ENCODE results near the gene LAMA5. TPM values are rescaled to one million over a fixed set of nuclear protein-coding genes. Genes with fewer than 3 reads are reported as not detected.

The LAMA5 gene
- total and polyA plus RNA-seq, 2 of the 8 experiments (the other 6 are each of a cell fraction or from before 2014, with no cell fraction given): 34.4 to 225 TPM

DNA sequence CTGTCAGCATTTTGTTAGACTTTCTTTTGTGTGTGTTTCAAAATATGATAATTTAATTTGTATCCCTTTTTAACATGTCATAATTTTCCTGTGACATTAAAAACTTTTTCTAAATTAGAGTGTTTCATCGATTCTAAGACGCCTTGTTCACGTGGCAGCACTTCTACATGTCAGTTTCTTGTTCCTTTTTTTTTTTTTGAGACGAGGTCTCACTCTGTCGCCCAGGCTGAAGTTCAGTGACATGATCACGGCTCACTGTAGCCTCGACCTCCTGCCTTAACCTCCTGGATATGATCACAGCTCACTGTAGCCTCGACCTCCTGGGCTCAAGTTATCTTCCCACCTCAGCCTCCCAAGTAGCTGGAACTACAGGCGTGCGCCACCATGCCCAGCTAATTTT is 91.9 kb downstream of the LAMA5 start:
- H3K4me2 ChIP-seq (ENCODE audit: insufficient read depth in 1 of 2, low read depth in 2 of 2, low read length in 2 of 2): no peak overlapping the region
- no peak overlapping the region for H2BK5ac ChIP-seq (ENCODE audit: low read depth, low read length)
- no peak overlapping the region for H3K14ac ChIP-seq (ENCODE audit: insufficient read length)
- H3K9ac ChIP-seq (replicated peaks in 1 of 4; ENCODE audit: extremely low read depth in 1 of 4, low read depth in 3 of 4, low read length in 3 of 4): no peak overlapping the region
- no peak overlapping the region for H2AK5ac ChIP-seq (ENCODE audit: low read depth, low read length)
- H4K8ac ChIP-seq (ENCODE audit: extremely low read depth, insufficient read depth, low read length): no peak overlapping the region
- H3K56ac ChIP-seq (replicated peaks; ENCODE audit: insufficient read length, low read depth, low read length): no peak overlapping the region
- no peak overlapping the region for H3K18ac ChIP-seq (ENCODE audit: extremely low read depth, low read length)
- 93% methylated on average over 9 of the region's 10 CpGs; no CpG with 5 or more reads in 1 of the 2 experiments for WGBS, 2 experiments (ENCODE audit: extremely low coverage in 1 of 2, insufficient coverage in 1 of 2, insufficient read length in 1 of 2, insufficient replicate concordance in 2 of 2, low coverage in 1 of 2, low lambda C conversion rate in 2 of 2, missing lambda C conversion rate in 1 of 2)
- H3K79me1 ChIP-seq (ENCODE audit: low read depth, low read length): no peaks in the 10 kb centered on the region
- no peak for FAIRE-seq
- H3K36me3 ChIP-seq (ENCODE audit: control insufficient read depth in 2 of 4, insufficient read depth in 4 of 4, low read length in 3 of 4): peaks cover 3 to 21% (median 12%) of the 10 kb centered on the region in 4 experiments; a peak in 5 of 8 replicates
- ChIA-PET POLR2A (ENCODE audit: partially characterized antibody) (no interaction called here), CTCF (ENCODE audit: partially characterized antibody) (interaction anchor here (1.6 kb wide), 1 partner anchor 20 kb away, joined by 4 read pairs; no protein-coding TSS in a partner anchor)
- H3K23me2 ChIP-seq (ENCODE audit: low read depth, low read length): peaks cover 3% of the 10 kb centered on the region; the same call in 1 of the 2 replicates
- no peak overlapping the region for H2AFZ ChIP-seq (ENCODE audit: low read length)
- H4K91ac ChIP-seq (replicated peaks; ENCODE audit: insufficient read length, low read length): no peak overlapping the region
- no peak overlapping the region for H3K4me3 ChIP-seq (ENCODE audit: extremely low read depth in 1 of 4, insufficient read depth in 2 of 4, low read depth in 3 of 4, low read length in 4 of 4)
- H3K4ac ChIP-seq (replicated peaks; ENCODE audit: insufficient read length, low read depth, low read length): no peak overlapping the region
- H4K5ac ChIP-seq (ENCODE audit: insufficient read length, low read depth, low read length): no peak overlapping the region
- H3K79me2 ChIP-seq (ENCODE audit: control insufficient read depth in 1 of 2, insufficient read depth in 2 of 2, low read length in 2 of 2): no peaks in the 10 kb centered on the region
- no peak overlapping the region for H2BK120ac ChIP-seq (replicated peaks; ENCODE audit: low read depth, low read length)
- H4K20me1 ChIP-seq (replicated peaks in 1 of 2; ENCODE audit: control insufficient read depth in 1 of 2, insufficient read depth in 2 of 2, low read length in 2 of 2): peaks cover 5 to 10% of the 10 kb centered on the region in 2 experiments
- H3K23ac ChIP-seq (ENCODE audit: insufficient read length): no peak overlapping the region
- H3K27ac ChIP-seq (ENCODE audit: low read depth, low read length): no peak overlapping the region
- DNase-seq (ENCODE audit: low read depth in 1 of 2, low spot score in 2 of 2): no peak
- no peaks in the 10 kb centered on the region for H3K27me3 ChIP-seq (replicated peaks in 1 of 4; ENCODE audit: control insufficient read depth in 3 of 4, extremely low read depth in 1 of 4, insufficient read depth in 3 of 4, low read length in 3 of 4)
- H3K9me3 ChIP-seq (ENCODE audit: insufficient read depth in 2 of 2, low read depth in 1 of 2, low read length in 1 of 2): no peaks in the 10 kb centered on the region
- no peak overlapping the region for H2BK12ac ChIP-seq (ENCODE audit: low read depth, low read length)
- H3K4me1 ChIP-seq (replicated peaks in 1 of 4; ENCODE audit: control insufficient read depth in 3 of 4, insufficient read depth in 4 of 4, low read length in 3 of 4): no peaks in the 10 kb centered on the region
- H2BK15ac ChIP-seq (ENCODE audit: low read length): no peak overlapping the region
- H2BK20ac ChIP-seq (ENCODE audit: low read length): no peak overlapping the region
- TF ChIP-seq SRF (IDR thresholded peaks at IDR 0.05; ENCODE audit: low read depth, low read length) (no peak), RAD21 (IDR thresholded peaks at IDR 0.05 in 1 of 2, conservative IDR thresholded peaks at IDR 0.05 in 1 of 2; ENCODE audit: low read depth in 2 of 2, low read length in 2 of 2) (no peak), EZH2 (IDR thresholded peaks at IDR 0.05; ENCODE audit: low read depth, low read length, severe bottlenecking) (no peak), MAFK (IDR thresholded peaks at IDR 0.05; ENCODE audit: low read depth, low read length) (no peak), KDM5A (IDR thresholded peaks at IDR 0.05; ENCODE audit: low read length) (no peak), BRCA1 (IDR thresholded peaks at IDR 0.05; ENCODE audit: low read depth, low read length) (no peak), RFX5 (IDR thresholded peaks at IDR 0.05; ENCODE audit: borderline replicate concordance, low read depth, low read length) (no peak), RBBP5 (IDR thresholded peaks at IDR 0.05; ENCODE audit: borderline replicate concordance, low read depth, low read length) (no peak), ASH2L (IDR thresholded peaks at IDR 0.05; ENCODE audit: low read length) (no peak), SIX5 (IDR thresholded peaks at IDR 0.05; ENCODE audit: low read depth, low read length) (no peak), JUN (IDR thresholded peaks at IDR 0.05; ENCODE audit: low read depth, low read length) (no peak)
- TF ChIP-seq, protein P1, sequence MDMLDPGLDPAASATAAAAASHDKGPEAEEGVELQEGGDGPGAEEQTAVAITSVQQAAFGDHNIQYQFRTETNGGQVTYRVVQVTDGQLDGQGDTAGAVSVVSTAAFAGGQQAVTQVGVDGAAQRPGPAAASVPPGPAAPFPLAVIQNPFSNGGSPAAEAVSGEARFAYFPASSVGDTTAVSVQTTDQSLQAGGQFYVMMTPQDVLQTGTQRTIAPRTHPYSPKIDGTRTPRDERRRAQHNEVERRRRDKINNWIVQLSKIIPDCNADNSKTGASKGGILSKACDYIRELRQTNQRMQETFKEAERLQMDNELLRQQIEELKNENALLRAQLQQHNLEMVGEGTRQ (IDR thresholded peaks at IDR 0.05; ENCODE audit: low read length): no peak

All from H1 (cell line).